Parathyroid adenoma (tissue), 2 donors: ENCODE data around the gene C9orf43.
A peak's percentile ranks its signal among the peaks of the same experiment; 100 is the strongest.

ENCODE experiments used
- H2AFZ ChIP-seq: fragments of 300-600 bp; sonication (generic); one replicate; pipeline ENCODE4 v1.7.0; 2017; ENCODE audit warnings: antibody characterized with exemption, mild to moderate bottlenecking
- H3K27ac ChIP-seq: fragments of 300-600 bp; sonication (generic); one replicate; pipeline ENCODE4 v1.7.0; 2017
- H3K27me3 ChIP-seq: fragments of 300-600 bp; sonication (generic); one replicate; pipeline ENCODE4 v1.7.0; 2017; ENCODE audit warnings: low read length; ENCODE audit not compliant: control insufficient read depth, insufficient read depth
- H3K36me3 ChIP-seq: fragments of 300-600 bp; sonication (generic); one replicate; pipeline ENCODE4 v1.7.0; 2017; ENCODE audit warnings: low read length; ENCODE audit not compliant: control insufficient read depth, insufficient read depth
- H3K4me1 ChIP-seq: fragments of 300-600 bp; sonication (generic); one replicate; pipeline ENCODE4 v1.7.0; 2017; ENCODE audit warnings: control low read depth
- H3K4me2 ChIP-seq: fragments of 300-600 bp; sonication (generic); one replicate; pipeline ENCODE4 v1.7.0; 2017; ENCODE audit warnings: low read length
- H3K4me3 ChIP-seq: fragments of 300-600 bp; sonication (generic); one replicate; pipeline ENCODE4 v1.7.0; 2017; ENCODE audit warnings: low read depth, low read length
- H3K79me2 ChIP-seq: fragments of 300-600 bp; sonication (generic); one replicate; pipeline ENCODE4 v1.7.0; 2017; ENCODE audit warnings: control low read depth
- H3K9ac ChIP-seq: fragments of 300-600 bp; sonication (generic); one replicate; pipeline ENCODE4 v1.7.0; 2017; ENCODE audit warnings: mild to moderate bottlenecking
- H3K9me3 ChIP-seq: fragments of 300-600 bp; sonication (generic); one replicate; pipeline ENCODE4 v1.7.0; 2017; ENCODE audit warnings: low read length; ENCODE audit not compliant: control insufficient read depth
- TF ChIP-seq, protein P1 (sequence below): fragments of 300-600 bp; sonication (generic); IDR thresholded peaks from one replicate; pipeline ENCODE4 v1.7.0; 2017; ENCODE audit warnings: antibody characterized with exemption, mild to moderate bottlenecking
- donor health status: primary hyperparathyroidism.

The C9orf43 gene

DNA sequence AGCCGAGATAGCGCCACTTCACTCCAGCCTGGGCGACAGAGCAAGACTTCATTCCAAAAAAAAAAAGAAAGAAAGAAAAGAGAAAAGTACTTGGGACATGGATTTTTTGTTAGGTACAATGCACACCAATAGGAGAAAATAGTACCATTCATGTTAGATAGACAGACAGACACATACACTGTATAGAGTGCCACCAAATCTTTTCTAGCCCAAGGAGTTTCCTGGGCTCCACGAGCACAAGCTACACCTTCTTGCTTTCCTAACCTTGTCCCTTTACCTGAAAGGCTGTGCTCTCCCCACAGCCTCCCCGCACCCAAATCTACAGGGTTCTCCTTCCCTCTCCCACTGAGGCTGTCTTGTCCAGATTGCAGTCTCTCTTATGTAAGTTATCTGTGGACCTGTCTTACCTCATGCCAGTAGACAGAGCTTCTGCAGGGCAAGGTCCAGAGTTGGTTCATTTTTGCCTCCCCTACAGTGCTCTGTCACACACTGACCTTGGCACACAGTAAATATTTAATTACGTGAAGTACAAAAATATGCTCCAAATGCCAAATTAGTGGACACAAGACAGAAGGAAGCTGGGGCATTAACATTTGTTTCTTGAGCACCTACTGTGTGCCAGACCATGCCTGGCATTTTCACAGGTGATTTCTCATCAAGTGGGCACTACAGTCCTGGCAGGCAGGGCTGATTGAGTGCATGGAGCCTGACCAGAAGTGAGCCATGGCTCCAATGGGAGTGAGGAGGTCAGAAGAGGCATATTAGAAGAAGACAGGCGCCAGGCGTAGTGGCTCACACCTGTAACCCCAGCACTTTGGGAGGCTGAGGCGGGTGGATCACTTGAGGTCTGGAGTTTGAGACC is 15.3 kb upstream of the C9orf43 start:
- no peaks in the 10 kb centered on the region for H3K9me3 ChIP-seq
- no peak overlapping the region for H3K4me2 ChIP-seq
- TF ChIP-seq, protein P1, sequence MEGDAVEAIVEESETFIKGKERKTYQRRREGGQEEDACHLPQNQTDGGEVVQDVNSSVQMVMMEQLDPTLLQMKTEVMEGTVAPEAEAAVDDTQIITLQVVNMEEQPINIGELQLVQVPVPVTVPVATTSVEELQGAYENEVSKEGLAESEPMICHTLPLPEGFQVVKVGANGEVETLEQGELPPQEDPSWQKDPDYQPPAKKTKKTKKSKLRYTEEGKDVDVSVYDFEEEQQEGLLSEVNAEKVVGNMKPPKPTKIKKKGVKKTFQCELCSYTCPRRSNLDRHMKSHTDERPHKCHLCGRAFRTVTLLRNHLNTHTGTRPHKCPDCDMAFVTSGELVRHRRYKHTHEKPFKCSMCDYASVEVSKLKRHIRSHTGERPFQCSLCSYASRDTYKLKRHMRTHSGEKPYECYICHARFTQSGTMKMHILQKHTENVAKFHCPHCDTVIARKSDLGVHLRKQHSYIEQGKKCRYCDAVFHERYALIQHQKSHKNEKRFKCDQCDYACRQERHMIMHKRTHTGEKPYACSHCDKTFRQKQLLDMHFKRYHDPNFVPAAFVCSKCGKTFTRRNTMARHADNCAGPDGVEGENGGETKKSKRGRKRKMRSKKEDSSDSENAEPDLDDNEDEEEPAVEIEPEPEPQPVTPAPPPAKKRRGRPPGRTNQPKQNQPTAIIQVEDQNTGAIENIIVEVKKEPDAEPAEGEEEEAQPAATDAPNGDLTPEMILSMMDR = no peak
- H3K27me3 ChIP-seq = no peaks in the 10 kb centered on the region
- H2AFZ ChIP-seq = no peak overlapping the region
- H3K79me2 ChIP-seq = peaks cover 3% of the 10 kb centered on the region
- H3K4me1 ChIP-seq = no peaks in the 10 kb centered on the region
- no peak overlapping the region for H3K27ac ChIP-seq
- H3K9ac ChIP-seq = no peak overlapping the region
- H3K36me3 ChIP-seq = no peaks in the 10 kb centered on the region
- H3K4me3 ChIP-seq = no peak overlapping the region

DNA sequence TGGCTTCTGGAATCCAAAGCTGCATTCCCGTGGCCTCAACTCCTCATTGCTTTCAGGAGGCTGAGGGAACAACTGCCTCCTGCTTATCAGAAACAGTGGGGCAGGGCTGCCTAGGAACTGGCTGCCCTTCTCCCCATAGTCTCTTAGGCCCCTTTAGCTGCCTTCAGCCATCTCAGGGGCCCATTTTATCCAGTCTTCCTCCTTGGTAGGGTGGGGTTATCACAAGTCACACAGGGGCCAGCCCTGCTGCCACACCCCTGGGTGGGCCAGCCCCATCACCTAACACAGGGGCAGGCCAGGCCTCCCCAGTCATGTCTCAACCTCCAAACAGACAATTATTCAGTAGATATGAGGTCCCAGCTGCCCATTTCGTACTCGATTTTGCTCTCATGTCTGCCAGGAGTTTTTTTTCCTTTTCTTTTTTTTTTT is 13.3 kb upstream of the C9orf43 start:
- Histone ChIP-seq H3K4me1 (peaks cover 4% of the 10 kb centered on the region), H3K27ac (no peak overlapping the region)

DNA sequence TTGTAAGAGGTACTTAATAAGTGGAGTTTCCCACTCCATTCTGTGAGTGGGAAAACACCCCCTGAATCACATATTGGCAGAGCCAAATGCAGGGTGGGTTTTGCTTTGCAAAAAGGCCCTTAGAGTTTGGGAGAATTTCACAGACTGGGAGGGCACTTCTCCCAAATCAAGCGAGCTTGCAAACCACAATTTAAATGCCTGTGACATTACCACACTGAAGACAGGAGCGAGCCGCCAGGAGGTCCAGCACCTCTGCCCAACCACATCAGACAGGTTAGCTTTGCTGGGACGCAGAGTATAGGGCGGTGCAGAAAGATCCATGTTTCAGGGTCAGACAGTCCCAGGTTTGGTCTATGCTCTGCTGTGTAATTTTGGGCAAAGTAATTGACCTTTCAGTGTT is 11.8 kb upstream of the C9orf43 start:
- H3K27ac ChIP-seq = no peak overlapping the region

More for the DNA sequence above, 13.3 kb upstream of the C9orf43 start:
- TF ChIP-seq, protein P1 = no peak
- Histone ChIP-seq H3K27me3 (no peaks in the 10 kb centered on the region), H3K79me2 (peaks cover 3% of the 10 kb centered on the region), H3K9ac (no peak overlapping the region), H2AFZ (no peak overlapping the region), H3K9me3 (no peaks in the 10 kb centered on the region), H3K36me3 (no peaks in the 10 kb centered on the region), H3K4me3 (no peak overlapping the region), H3K4me2 (no peak overlapping the region)

DNA sequence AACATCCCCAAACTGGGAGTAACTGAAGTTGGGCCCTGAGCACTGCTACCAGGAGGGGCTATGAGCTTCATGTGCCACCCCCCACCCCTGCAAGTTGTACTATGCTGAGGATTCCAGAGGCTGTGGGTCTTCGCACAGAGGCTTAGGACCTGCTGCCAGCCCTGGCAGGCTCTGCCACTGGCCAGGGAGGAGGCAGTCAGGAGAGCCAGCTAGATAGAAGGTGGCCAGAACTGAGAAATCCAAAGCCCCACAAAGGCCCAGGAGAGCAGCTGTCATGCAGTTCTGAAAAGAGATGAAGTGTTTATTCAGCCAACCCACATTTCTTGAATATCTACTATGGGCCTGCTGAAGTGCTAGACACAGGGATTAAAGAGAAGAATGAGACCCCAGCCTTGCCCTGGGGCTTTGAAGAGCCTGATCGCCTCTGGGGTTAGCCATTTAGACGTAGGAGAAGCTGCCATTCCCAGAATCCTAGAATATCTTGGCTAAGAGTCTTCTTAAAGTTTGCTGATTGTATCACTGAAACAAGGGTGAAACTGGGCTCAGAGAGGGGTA is 10.8 kb upstream of the C9orf43 start:
- Histone ChIP-seq H3K27me3 (no peaks in the 10 kb centered on the region), H3K36me3 (no peaks in the 10 kb centered on the region), H3K9me3 (no peaks in the 10 kb centered on the region), H3K4me1 (peaks cover 7% of the 10 kb centered on the region), H2AFZ (no peak overlapping the region), H3K4me2 (peak overlapping the region; percentile 76), H3K79me2 (peaks cover 3% of the 10 kb centered on the region), H3K4me3 (peak overlapping the region; percentile 91), H3K9ac (no peak overlapping the region), H3K27ac (no peak overlapping the region)
- TF ChIP-seq, protein P1 = no peak

More for the DNA sequence above, 11.8 kb upstream of the C9orf43 start:
- Histone ChIP-seq H3K27me3 (no peaks in the 10 kb centered on the region), H3K79me2 (peaks cover 3% of the 10 kb centered on the region), H3K4me2 (peak overlapping the region; percentile 76), H3K4me3 (no peak overlapping the region), H3K36me3 (no peaks in the 10 kb centered on the region), H2AFZ (no peak overlapping the region), H3K9me3 (no peaks in the 10 kb centered on the region), H3K4me1 (peaks cover 4% of the 10 kb centered on the region), H3K9ac (no peak overlapping the region)
- TF ChIP-seq, protein P1 = no peak
